HFFc6 (cell line): ENCODE results near the gene BSN. TPM values are rescaled to one million over a fixed set of nuclear protein-coding genes. Genes with fewer than 3 reads are reported as not detected.

Source experiments
- DNase-seq: peaks from one replicate; pipeline ENCODE4 v3.0.0-alpha.2; 2018
- H3K27ac Mint-ChIP-seq: 2 replicates; pipeline ENCODE4 v1.8.0; 2020; ENCODE audit warnings: mild to moderate bottlenecking, mixed read lengths
- H3K27me3 Mint-ChIP-seq: 2 replicates; pipeline ENCODE4 v1.8.0; 2021; ENCODE audit warnings: mild to moderate bottlenecking, moderate library complexity, mixed read lengths; ENCODE audit not compliant: insufficient read depth
- H3K36me3 Mint-ChIP-seq: 2 replicates; pipeline ENCODE4 v1.8.0; 2021; ENCODE audit warnings: low read depth, mixed read lengths
- H3K4me1 Mint-ChIP-seq: 2 replicates; pipeline ENCODE4 v1.8.0; 2020; ENCODE audit warnings: low read depth, mixed read lengths
- H3K4me3 Mint-ChIP-seq: 2 replicates; pipeline ENCODE4 v1.8.0; 2020; ENCODE audit warnings: mild to moderate bottlenecking, moderate library complexity, mixed read lengths
- H3K9me3 Mint-ChIP-seq: 2 replicates; pipeline ENCODE4 v1.8.0; 2020; ENCODE audit warnings: mild to moderate bottlenecking, mixed read lengths
- CTCF ChIP-seq: fragments of 200-600 bp; sonication (generic); IDR thresholded peaks from 2 replicates; pipeline ENCODE4 v1.5.0; 2021; ENCODE audit warnings: antibody characterized with exemption, mild to moderate bottlenecking
- total RNA-seq, 6 experiments: library from RNA; stranded (reverse); fragmentation: NEBNext Ultra II Directional; extraction: Animal tissue kit (Norgen Biotek cat#: 25700); gene quantifications; 2 replicates in 1 of 6; 3 replicates in 5 of 6; pipeline ENCODE4 v1.2.3, GENCODE V29; 2021

BSN gene
- total RNA-seq, 6 experiments from 2014 or later = 0.02 to 0.14 (median 0.06) TPM

GRCh38 chr3:49709852-49710251, 155.6 kb downstream of the BSN start:
- no peaks in the 10 kb centered on the region for H3K36me3 Mint-ChIP-seq
- peaks cover 12% of the 10 kb centered on the region for H3K4me1 Mint-ChIP-seq
- H3K9me3 Mint-ChIP-seq = no peaks in the 10 kb centered on the region
- TF ChIP-seq CTCF = no peak
- H3K27ac Mint-ChIP-seq = no peak overlapping the region
- peaks cover 3% of the 10 kb centered on the region for H3K27me3 Mint-ChIP-seq
- no peak overlapping the region for H3K4me3 Mint-ChIP-seq
- DNase-seq = no peak

DNA sequence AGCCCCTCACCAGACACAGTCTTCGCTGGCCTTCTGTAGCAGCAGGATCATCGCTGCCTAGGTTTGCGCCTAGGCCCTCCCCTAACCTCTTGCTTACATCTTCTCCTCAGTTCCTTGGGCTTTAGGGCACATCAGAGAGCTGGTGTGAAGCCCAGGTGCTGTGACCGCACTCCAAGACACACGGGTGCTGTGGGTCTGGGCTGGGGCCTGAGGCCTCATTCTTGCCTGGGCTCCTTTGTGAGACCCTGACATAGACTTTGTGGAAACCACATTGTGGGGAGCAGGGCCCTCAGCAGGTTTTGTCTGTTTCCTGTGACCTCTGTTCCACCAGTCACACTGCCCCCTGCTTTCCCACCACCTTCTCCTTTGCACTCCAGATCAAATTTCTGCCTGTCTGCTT, 157.2 kb downstream of the BSN start:
- H3K4me3 Mint-ChIP-seq = no peak overlapping the region
- DNase-seq = no peak
- H3K9me3 Mint-ChIP-seq = no peaks in the 10 kb centered on the region
- no peak overlapping the region for H3K27ac Mint-ChIP-seq
- TF ChIP-seq CTCF = no peak
- no peaks in the 10 kb centered on the region for H3K36me3 Mint-ChIP-seq
- peaks cover 12% of the 10 kb centered on the region for H3K4me1 Mint-ChIP-seq
- peaks cover 3% of the 10 kb centered on the region for H3K27me3 Mint-ChIP-seq

GRCh38 chr3:49712166-49712565, 157.9 kb downstream of the BSN start:
- H3K27ac Mint-ChIP-seq = no peak overlapping the region
- no peak for DNase-seq
- H3K4me1 Mint-ChIP-seq = peaks cover 7% of the 10 kb centered on the region
- no peak for TF ChIP-seq CTCF
- H3K9me3 Mint-ChIP-seq = no peaks in the 10 kb centered on the region
- H3K4me3 Mint-ChIP-seq = no peak overlapping the region
- no peaks in the 10 kb centered on the region for H3K36me3 Mint-ChIP-seq
- peaks cover 3% of the 10 kb centered on the region for H3K27me3 Mint-ChIP-seq

DNA sequence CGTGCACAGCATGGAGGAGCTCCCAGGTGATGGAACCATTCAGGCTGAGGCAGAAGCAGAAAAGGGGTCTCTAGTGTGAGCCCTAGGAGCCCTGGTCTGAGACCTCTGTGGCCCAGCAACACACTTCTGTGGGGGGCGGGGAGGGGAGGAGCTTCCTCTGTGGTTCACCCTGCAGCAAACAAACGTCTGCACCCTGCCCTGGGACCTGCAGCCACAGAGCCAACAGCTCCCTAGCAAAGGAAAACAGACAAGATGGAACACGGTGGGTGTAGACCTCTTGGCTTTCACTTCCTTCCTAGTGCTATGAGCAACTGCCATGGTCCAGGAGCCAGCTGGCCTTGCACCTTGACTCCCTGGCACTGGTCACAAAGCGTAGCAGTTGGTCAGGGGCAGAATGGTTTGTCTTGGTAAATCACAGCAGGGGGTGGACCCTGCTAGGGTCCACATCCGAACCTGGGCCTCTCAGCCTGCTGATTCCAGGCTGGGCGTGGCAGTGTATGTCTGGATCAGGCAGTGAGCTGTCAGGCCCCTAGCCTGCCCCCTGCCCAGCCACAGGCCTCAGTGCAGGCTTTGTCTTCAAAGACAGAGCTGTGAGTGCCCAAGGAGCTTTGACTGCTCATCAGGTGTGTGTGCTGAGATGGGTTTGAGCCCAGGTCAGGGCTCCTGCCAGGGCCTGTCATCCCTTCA, 158.5 kb downstream of the BSN start:
- Mint-ChIP-seq H3K4me3 (no peak overlapping the region), H3K9me3 (no peaks in the 10 kb centered on the region), H3K36me3 (no peaks in the 10 kb centered on the region), H3K27ac (no peak overlapping the region), H3K27me3 (peaks cover 8% of the 10 kb centered on the region), H3K4me1 (peaks cover 1% of the 10 kb centered on the region)
- TF ChIP-seq CTCF = no peak
- DNase-seq = no peak

GRCh38 chr3:49713336-49714105, 159.2 kb downstream of the BSN start:
- H3K9me3 Mint-ChIP-seq = peaks cover under 1% of the 10 kb centered on the region; the same call in 1 of the 2 replicates

More at GRCh38 chr3:49713336-49714105, 159.2 kb downstream of the BSN start:
- Mint-ChIP-seq H3K36me3 (peaks cover 2% of the 10 kb centered on the region), H3K27me3 (peaks cover 8% of the 10 kb centered on the region), H3K4me3 (no peak overlapping the region), H3K4me1 (peaks cover 2% of the 10 kb centered on the region), H3K27ac (no peak overlapping the region)
- no peak for DNase-seq
- TF ChIP-seq CTCF = no peak
